Endodermal cell (in vitro differentiated cells): ENCODE data around the gene GOLGA5. TPM values are rescaled to one million over a fixed set of nuclear protein-coding genes. Genes with fewer than 3 reads are reported as not detected.

Source experiments
- DNase-seq: peaks from one replicate; pipeline ENCODE4 v3.0.0-alpha.2; 2017
- H3K27ac ChIP-seq: 2 replicates; pipeline ENCODE4 v1.5.1; 2013; ENCODE audit warnings: mild to moderate bottlenecking, low read depth, low read length, moderate library complexity
- H3K27me3 ChIP-seq: 2 replicates; pipeline ENCODE4 v1.6.1; 2013; ENCODE audit warnings: mild to moderate bottlenecking, low read length, moderate library complexity; ENCODE audit not compliant: insufficient read depth, control insufficient read depth, poor library complexity, severe bottlenecking
- H3K36me3 ChIP-seq: 2 replicates; pipeline ENCODE4 v1.7.0; 2013; ENCODE audit warnings: mild to moderate bottlenecking, low read length, moderate library complexity; ENCODE audit not compliant: control insufficient read depth, insufficient read depth
- H3K4me1 ChIP-seq: one replicate; pipeline ENCODE4 v1.7.0; 2013; ENCODE audit warnings: low read length; ENCODE audit not compliant: control insufficient read depth, insufficient read depth
- H3K4me3 ChIP-seq: 2 replicates; pipeline ENCODE4 v1.5.1; 2013; ENCODE audit warnings: mild to moderate bottlenecking, low read length, moderate library complexity
- H3K9ac ChIP-seq: 2 replicates; pipeline ENCODE4 v1.6.1; 2013; ENCODE audit warnings: mild to moderate bottlenecking, low read length, moderate library complexity; ENCODE audit not compliant: poor library complexity, severe bottlenecking; ENCODE audit errors: extremely low read depth
- H3K9me3 ChIP-seq: 2 replicates; pipeline ENCODE4 v1.6.1; 2013; ENCODE audit warnings: mild to moderate bottlenecking, low read length, moderate library complexity; ENCODE audit not compliant: control insufficient read depth
- H3K27ac Mint-ChIP-seq: 2 replicates; pipeline ENCODE4 v1.8.0; 2020; ENCODE audit warnings: mixed read lengths
- H3K27me3 Mint-ChIP-seq: 2 replicates; pipeline ENCODE4 v1.8.0; 2021; ENCODE audit warnings: mild to moderate bottlenecking, mixed read lengths; ENCODE audit not compliant: insufficient read depth
- H3K36me3 Mint-ChIP-seq: 2 replicates; pipeline ENCODE4 v1.8.0; 2020; ENCODE audit warnings: low read depth, mixed read lengths
- H3K4me1 Mint-ChIP-seq: 2 replicates; pipeline ENCODE4 v1.8.0; 2020; ENCODE audit warnings: mixed read lengths
- H3K4me3 Mint-ChIP-seq: 2 replicates; pipeline ENCODE4 v1.8.0; 2020; ENCODE audit warnings: mild to moderate bottlenecking, moderate library complexity, mixed read lengths
- H3K9me3 Mint-ChIP-seq: 2 replicates; pipeline ENCODE4 v1.8.0; 2020; ENCODE audit warnings: mild to moderate bottlenecking, mixed read lengths
- CTCF ChIP-seq: fragments of 200-600 bp; sonication (generic); conservative IDR thresholded peaks from 2 replicates; pipeline ENCODE4 v1.5.0; 2021; ENCODE audit warnings: antibody characterized with exemption, mild to moderate bottlenecking
- WGBS, 2 experiments: methylation state at CpG; one replicate each; pipeline versions ENCODE4 v1.1.5 to v1.1.7; 2013; ENCODE audit warnings: missing lambda C conversion rate in 2 of 2, mixed read lengths in 1 of 2; ENCODE audit not compliant: insufficient coverage in 1 of 2, insufficient read length in 1 of 2; 5-methylcytosine and 5-hydroxymethylcytosine counted together
- total RNA-seq, 2 donors: library from RNA; stranded (reverse); fragmentation: NEBNext Ultra II Directional in 1 of 2; extraction: Animal tissue kit (Norgen Biotek cat#: 25700) in 1 of 2; gene quantifications; 2 replicates in 1 of 2; 3 replicates in 1 of 2; pipeline ENCODE4 v1.2.1, GENCODE V29; 2021

The GOLGA5 gene
- total RNA-seq, 2 donors from 2014 or later = 29.3 to 41.1 TPM

GRCh38 chr14:92865674-92866073 lies 71.6 kb downstream of the GOLGA5 start:
- Mint-ChIP-seq H3K27ac (no peak overlapping the region), H3K4me1 (no peaks in the 10 kb centered on the region), H3K4me3 (no peak overlapping the region), H3K9me3 (peaks cover 2% of the 10 kb centered on the region), H3K27me3 (peaks cover 3% of the 10 kb centered on the region), H3K36me3 (no peaks in the 10 kb centered on the region)
- Histone ChIP-seq H3K36me3 (no peaks in the 10 kb centered on the region), H3K27me3 (no peaks in the 10 kb centered on the region), H3K4me1 (no peaks in the 10 kb centered on the region), H3K4me3 (no peak overlapping the region), H3K9ac (no peak overlapping the region), H3K27ac (no peak overlapping the region), H3K9me3 (no peaks in the 10 kb centered on the region)
- TF ChIP-seq CTCF = no peak
- no peak for DNase-seq
- no CpG with 5 or more reads among the region's 1 CpG for WGBS, 2 experiments

- DNase-seq = no peak
- Mint-ChIP-seq H3K27ac (no peak overlapping the region), H3K27me3 (peaks cover 3% of the 10 kb centered on the region), H3K36me3 (no peaks in the 10 kb centered on the region), H3K4me3 (no peak overlapping the region), H3K4me1 (no peaks in the 10 kb centered on the region), H3K9me3 (peaks cover 2% of the 10 kb centered on the region)
- Histone ChIP-seq H3K27me3 (no peaks in the 10 kb centered on the region), H3K36me3 (no peaks in the 10 kb centered on the region), H3K4me1 (no peaks in the 10 kb centered on the region), H3K9ac (no peak overlapping the region), H3K4me3 (no peak overlapping the region), H3K27ac (no peak overlapping the region), H3K9me3 (no peaks in the 10 kb centered on the region)
- no peak for TF ChIP-seq CTCF
- 42 to 61% methylated on average over 2 to 3 of the region's 3 CpGs for WGBS, 2 experiments
Observed at GRCh38 chr14:92866181-92866752, 72.2 kb downstream of the GOLGA5 start.

- H3K27ac Mint-ChIP-seq = no peak overlapping the region
- no peaks in the 10 kb centered on the region for H3K36me3 ChIP-seq
- H3K4me3 ChIP-seq = no peak overlapping the region
- H3K9me3 ChIP-seq = no peaks in the 10 kb centered on the region
- TF ChIP-seq CTCF = no peak
- H3K4me1 Mint-ChIP-seq = no peaks in the 10 kb centered on the region
- WGBS, 2 experiments = 87 to 92% methylated on average over 2 to 14 of the region's 14 CpGs
- no peaks in the 10 kb centered on the region for H3K4me1 ChIP-seq
- H3K27me3 ChIP-seq = no peaks in the 10 kb centered on the region
- DNase-seq = no peak
- no peak overlapping the region for H3K9ac ChIP-seq
- no peak overlapping the region for H3K27ac ChIP-seq
- peaks cover 3% of the 10 kb centered on the region for H3K27me3 Mint-ChIP-seq
- no peak overlapping the region for H3K4me3 Mint-ChIP-seq
- H3K9me3 Mint-ChIP-seq = peaks cover 2% of the 10 kb centered on the region
- H3K36me3 Mint-ChIP-seq = no peaks in the 10 kb centered on the region
Observed at GRCh38 chr14:92866901-92867865, 73.1 kb downstream of the GOLGA5 start.
